Measurements from ENCODE around the gene MYO18A.
"Not testable (repeated sequence)": the region's sequence is repeated elsewhere in the genome, so short reads cannot be mapped to it uniquely, and the experiment has no call there.

MYO18A gene

GRCh38 chr17:29180034-29180787, at the start of gene MYO18A:
Gene MYO18A (minus strand): TSS chr17:29180398. CDS start chr17:29166940, 13,458 bp downstream.
- DNase-seq: peak in 48 of 51 donors; percentile 40 to 93 (median 76)

- DNase-seq: no peak
Measured at GRCh38 chr17:29225396-29225795, 45.2 kb upstream of the MYO18A start.

GRCh38 chr17:29221338-29221737, 41.1 kb upstream of the MYO18A start:
- not testable (repeated sequence) for DNase-seq

- peak in 48 of 51 donors; percentile 24 to 90 (median 74) for DNase-seq
Measured at GRCh38 chr17:29219378-29220047, 39.3 kb upstream of the MYO18A start.

- DNase-seq: no peak
Measured at GRCh38 chr17:29216856-29217255, 36.7 kb upstream of the MYO18A start.

- no peak for DNase-seq
Measured at GRCh38 chr17:29216181-29216580, 36.0 kb upstream of the MYO18A start.

- DNase-seq: no peak
Measured at GRCh38 chr17:29215717-29216116, 35.5 kb upstream of the MYO18A start.

GRCh38 chr17:29215174-29215573, 35.0 kb upstream of the MYO18A start:
- DNase-seq: no peak

GRCh38 chr17:29214215-29215146, 34.3 kb upstream of the MYO18A start:
- DNase-seq: peak in 1 of 51 donors; percentile 7

- peak in 35 of 51 donors; percentile 14 to 90 (median 68) for DNase-seq
Measured at GRCh38 chr17:29212681-29213121, 32.5 kb upstream of the MYO18A start.

GRCh38 chr17:29212094-29212631, 32.0 kb upstream of the MYO18A start:
- no peak for DNase-seq

GRCh38 chr17:29210879-29211278, 30.7 kb upstream of the MYO18A start:
- DNase-seq: no peak

GRCh38 chr17:29209073-29209472, 28.9 kb upstream of the MYO18A start:
- no peak for DNase-seq

- no peak for DNase-seq
Measured at GRCh38 chr17:29207975-29208374, 27.8 kb upstream of the MYO18A start.

- DNase-seq: no peak
Measured at GRCh38 chr17:29205047-29205446, 24.8 kb upstream of the MYO18A start.

GRCh38 chr17:29204068-29204804, 24.0 kb upstream of the MYO18A start:
- DNase-seq: not testable (repeated sequence)

GRCh38 chr17:29197516-29198272, 17.5 kb upstream of the MYO18A start:
- DNase-seq: no peak

- no peak for DNase-seq
Measured at GRCh38 chr17:29196769-29197515, 16.7 kb upstream of the MYO18A start.

GRCh38 chr17:29195465-29196081, 15.4 kb upstream of the MYO18A start:
- no peak for DNase-seq
